ENCODE data around the gene IGF2.

- TF ChIP-seq, protein P1, sequence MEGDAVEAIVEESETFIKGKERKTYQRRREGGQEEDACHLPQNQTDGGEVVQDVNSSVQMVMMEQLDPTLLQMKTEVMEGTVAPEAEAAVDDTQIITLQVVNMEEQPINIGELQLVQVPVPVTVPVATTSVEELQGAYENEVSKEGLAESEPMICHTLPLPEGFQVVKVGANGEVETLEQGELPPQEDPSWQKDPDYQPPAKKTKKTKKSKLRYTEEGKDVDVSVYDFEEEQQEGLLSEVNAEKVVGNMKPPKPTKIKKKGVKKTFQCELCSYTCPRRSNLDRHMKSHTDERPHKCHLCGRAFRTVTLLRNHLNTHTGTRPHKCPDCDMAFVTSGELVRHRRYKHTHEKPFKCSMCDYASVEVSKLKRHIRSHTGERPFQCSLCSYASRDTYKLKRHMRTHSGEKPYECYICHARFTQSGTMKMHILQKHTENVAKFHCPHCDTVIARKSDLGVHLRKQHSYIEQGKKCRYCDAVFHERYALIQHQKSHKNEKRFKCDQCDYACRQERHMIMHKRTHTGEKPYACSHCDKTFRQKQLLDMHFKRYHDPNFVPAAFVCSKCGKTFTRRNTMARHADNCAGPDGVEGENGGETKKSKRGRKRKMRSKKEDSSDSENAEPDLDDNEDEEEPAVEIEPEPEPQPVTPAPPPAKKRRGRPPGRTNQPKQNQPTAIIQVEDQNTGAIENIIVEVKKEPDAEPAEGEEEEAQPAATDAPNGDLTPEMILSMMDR (optimal IDR thresholded peaks at IDR 0.05 in 1 of 3, IDR thresholded peaks at IDR 0.05 in 1 of 3, conservative IDR thresholded peaks at IDR 0.05 in 1 of 3; ENCODE audit: extremely low read depth in 1 of 3, insufficient read depth in 2 of 3, low read length in 3 of 3) = no peak
- TF ChIP-seq EZH2 (IDR thresholded peaks at IDR 0.05; ENCODE audit: low read length) = no peak
These were observed 39.8 kb upstream of the IGF2 start for GRCh38 chr11:2178906-2179494.
